ENCODE measurements around the gene SF3B6. TPM values are rescaled to one million over a fixed set of nuclear protein-coding genes. Genes with fewer than 3 reads are reported as not detected.

The SF3B6 gene
- total and polyA plus RNA-seq, 9 of the 15 experiments (the other 6 are each of a cell fraction or from before 2014, with no cell fraction given), result 146 to 591 (median 295) TPM

DNA sequence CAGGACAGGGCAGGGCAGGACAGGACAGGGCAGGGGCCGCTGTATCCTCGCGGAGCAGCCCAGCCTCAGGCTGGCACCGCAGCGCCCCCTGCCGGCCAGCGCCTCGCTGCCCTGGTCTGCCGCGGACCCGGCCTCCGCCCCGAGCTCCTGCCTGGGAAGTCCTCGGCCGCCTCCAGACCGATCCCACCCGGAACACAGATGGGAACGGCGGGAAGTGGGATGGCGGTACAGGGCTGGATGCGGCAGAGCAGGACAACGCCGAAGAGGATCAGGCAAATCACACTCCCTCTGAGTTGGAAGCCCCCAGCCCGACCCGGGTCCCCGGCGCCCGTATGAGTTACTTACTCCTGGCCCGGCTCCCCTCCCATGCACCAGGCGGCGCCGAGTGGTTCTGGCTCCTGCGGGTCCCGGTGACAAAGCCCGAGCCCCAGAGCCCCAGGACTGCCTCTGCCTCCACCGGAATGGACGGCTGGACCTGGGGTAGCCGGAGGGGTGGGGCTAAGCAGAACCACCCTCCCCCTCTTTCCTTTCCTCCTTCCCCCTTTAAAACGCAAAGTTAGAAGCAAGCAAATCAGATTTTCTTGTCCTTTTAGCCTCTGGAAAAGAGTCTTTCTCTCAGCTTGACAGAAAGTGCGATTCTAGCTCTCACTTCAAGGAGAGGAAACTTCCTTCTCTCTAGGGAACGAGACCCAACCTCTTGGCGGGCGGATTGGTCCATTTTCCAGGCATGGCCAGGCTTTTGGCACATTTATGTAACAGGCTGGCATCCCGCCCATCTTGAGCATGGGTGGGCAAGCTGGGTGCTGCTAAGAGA is 8.5 kb upstream of the SF3B6 start, which contains the start of gene TP53I3 (continued):
- TF ChIP-seq, protein P1, sequence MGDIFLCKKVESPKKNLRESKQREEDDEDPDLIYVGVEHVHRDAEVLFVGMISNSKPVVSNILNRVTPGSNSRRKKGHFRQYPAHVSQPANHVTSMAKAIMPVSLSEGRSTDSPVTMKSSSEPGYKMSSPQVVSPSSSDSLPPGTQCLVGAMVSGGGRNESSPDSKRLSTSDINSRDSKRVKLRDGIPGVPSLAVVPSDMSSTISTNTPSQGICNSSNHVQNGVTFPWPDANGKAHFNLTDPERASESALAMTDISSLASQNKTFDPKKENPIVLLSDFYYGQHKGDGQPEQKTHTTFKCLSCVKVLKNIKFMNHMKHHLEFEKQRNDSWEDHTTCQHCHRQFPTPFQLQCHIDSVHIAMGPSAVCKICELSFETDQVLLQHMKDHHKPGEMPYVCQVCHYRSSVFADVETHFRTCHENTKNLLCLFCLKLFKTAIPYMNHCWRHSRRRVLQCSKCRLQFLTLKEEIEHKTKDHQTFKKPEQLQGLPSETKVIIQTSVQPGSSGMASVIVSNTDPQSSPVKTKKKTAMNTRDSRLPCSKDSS (IDR thresholded peaks at IDR 0.05; ENCODE audit: low read depth, partially characterized antibody), result no peak
- no peak for TF ChIP-seq ZBTB8A (IDR thresholded peaks at IDR 0.05; ENCODE audit: partially characterized antibody)
- no peak; the same call in 1 of the 2 replicates for TF ChIP-seq ZNF143 (CRISPR knock-in tag; IDR thresholded peaks at IDR 0.05)
- TF ChIP-seq, protein P2, sequence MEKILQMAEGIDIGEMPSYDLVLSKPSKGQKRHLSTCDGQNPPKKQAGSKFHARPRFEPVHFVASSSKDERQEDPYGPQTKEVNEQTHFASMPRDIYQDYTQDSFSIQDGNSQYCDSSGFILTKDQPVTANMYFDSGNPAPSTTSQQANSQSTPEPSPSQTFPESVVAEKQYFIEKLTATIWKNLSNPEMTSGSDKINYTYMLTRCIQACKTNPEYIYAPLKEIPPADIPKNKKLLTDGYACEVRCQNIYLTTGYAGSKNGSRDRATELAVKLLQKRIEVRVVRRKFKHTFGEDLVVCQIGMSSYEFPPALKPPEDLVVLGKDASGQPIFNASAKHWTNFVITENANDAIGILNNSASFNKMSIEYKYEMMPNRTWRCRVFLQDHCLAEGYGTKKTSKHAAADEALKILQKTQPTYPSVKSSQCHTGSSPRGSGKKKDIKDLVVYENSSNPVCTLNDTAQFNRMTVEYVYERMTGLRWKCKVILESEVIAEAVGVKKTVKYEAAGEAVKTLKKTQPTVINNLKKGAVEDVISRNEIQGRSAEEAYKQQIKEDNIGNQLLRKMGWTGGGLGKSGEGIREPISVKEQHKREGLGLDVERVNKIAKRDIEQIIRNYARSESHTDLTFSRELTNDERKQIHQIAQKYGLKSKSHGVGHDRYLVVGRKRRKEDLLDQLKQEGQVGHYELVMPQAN (IDR thresholded peaks at IDR 0.05; ENCODE audit: borderline replicate concordance), result no peak
- TF ChIP-seq, protein P3, sequence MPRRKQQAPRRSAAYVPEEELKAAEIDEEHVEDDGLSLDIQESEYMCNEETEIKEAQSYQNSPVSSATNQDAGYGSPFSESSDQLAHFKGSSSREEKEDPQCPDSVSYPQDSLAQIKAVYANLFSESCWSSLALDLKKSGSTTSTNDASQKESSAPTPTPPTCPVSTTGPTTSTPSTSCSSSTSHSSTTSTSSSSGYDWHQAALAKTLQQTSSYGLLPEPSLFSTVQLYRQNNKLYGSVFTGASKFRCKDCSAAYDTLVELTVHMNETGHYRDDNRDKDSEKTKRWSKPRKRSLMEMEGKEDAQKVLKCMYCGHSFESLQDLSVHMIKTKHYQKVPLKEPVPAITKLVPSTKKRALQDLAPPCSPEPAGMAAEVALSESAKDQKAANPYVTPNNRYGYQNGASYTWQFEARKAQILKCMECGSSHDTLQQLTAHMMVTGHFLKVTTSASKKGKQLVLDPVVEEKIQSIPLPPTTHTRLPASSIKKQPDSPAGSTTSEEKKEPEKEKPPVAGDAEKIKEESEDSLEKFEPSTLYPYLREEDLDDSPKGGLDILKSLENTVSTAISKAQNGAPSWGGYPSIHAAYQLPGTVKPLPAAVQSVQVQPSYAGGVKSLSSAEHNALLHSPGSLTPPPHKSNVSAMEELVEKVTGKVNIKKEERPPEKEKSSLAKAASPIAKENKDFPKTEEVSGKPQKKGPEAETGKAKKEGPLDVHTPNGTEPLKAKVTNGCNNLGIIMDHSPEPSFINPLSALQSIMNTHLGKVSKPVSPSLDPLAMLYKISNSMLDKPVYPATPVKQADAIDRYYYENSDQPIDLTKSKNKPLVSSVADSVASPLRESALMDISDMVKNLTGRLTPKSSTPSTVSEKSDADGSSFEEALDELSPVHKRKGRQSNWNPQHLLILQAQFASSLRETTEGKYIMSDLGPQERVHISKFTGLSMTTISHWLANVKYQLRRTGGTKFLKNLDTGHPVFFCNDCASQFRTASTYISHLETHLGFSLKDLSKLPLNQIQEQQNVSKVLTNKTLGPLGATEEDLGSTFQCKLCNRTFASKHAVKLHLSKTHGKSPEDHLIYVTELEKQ (CRISPR knock-in tag; IDR thresholded peaks at IDR 0.05), result peak; percentile 22; the same call in 1 of the 2 replicates
- TF ChIP-seq RHOXF2B (CRISPR knock-in tag; conservative IDR thresholded peaks at IDR 0.05), result no peak
- TF ChIP-seq ZNF311 (CRISPR knock-in tag; IDR thresholded peaks at IDR 0.05), result no peak
- no peak; a peak in 1 of 4 replicates for TF ChIP-seq TRIM24 (IDR thresholded peaks at IDR 0.05)
- TF ChIP-seq, protein P4, sequence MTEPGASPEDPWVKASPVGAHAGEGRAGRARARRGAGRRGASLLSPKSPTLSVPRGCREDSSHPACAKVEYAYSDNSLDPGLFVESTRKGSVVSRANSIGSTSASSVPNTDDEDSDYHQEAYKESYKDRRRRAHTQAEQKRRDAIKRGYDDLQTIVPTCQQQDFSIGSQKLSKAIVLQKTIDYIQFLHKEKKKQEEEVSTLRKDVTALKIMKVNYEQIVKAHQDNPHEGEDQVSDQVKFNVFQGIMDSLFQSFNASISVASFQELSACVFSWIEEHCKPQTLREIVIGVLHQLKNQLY (CRISPR knock-in tag; conservative IDR thresholded peaks at IDR 0.05), result 0 out of 4 replicates have a peak, but pooled peaks of 1 of the 2 experiments have one; percentile 41
- TF ChIP-seq GTF2E2 (tag; IDR thresholded peaks at IDR 0.05), result 0 out of 2 replicates have a peak, but pooled peaks have one; percentile 50
- no peak for TF ChIP-seq LARP7 (IDR thresholded peaks at IDR 0.05)
- TF ChIP-seq ZNF239 (CRISPR knock-in tag; IDR thresholded peaks at IDR 0.05), result no peak
- TF ChIP-seq, protein P5, sequence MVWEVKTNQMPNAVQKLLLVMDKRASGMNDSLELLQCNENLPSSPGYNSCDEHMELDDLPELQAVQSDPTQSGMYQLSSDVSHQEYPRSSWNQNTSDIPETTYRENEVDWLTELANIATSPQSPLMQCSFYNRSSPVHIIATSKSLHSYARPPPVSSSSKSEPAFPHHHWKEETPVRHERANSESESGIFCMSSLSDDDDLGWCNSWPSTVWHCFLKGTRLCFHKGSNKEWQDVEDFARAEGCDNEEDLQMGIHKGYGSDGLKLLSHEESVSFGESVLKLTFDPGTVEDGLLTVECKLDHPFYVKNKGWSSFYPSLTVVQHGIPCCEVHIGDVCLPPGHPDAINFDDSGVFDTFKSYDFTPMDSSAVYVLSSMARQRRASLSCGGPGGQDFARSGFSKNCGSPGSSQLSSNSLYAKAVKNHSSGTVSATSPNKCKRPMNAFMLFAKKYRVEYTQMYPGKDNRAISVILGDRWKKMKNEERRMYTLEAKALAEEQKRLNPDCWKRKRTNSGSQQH (CRISPR knock-in tag; IDR thresholded peaks at IDR 0.05), result no peak
- TF ChIP-seq, protein P6, sequence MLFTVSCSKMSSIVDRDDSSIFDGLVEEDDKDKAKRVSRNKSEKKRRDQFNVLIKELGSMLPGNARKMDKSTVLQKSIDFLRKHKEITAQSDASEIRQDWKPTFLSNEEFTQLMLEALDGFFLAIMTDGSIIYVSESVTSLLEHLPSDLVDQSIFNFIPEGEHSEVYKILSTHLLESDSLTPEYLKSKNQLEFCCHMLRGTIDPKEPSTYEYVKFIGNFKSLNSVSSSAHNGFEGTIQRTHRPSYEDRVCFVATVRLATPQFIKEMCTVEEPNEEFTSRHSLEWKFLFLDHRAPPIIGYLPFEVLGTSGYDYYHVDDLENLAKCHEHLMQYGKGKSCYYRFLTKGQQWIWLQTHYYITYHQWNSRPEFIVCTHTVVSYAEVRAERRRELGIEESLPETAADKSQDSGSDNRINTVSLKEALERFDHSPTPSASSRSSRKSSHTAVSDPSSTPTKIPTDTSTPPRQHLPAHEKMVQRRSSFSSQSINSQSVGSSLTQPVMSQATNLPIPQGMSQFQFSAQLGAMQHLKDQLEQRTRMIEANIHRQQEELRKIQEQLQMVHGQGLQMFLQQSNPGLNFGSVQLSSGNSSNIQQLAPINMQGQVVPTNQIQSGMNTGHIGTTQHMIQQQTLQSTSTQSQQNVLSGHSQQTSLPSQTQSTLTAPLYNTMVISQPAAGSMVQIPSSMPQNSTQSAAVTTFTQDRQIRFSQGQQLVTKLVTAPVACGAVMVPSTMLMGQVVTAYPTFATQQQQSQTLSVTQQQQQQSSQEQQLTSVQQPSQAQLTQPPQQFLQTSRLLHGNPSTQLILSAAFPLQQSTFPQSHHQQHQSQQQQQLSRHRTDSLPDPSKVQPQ (CRISPR knock-in tag; IDR thresholded peaks at IDR 0.05; ENCODE audit: borderline replicate concordance), result no peak

Data from K562 (cell line).